A375 (cell line): ENCODE data around the gene MAMSTR. TPM values are rescaled to one million over a fixed set of nuclear protein-coding genes. Genes with fewer than 3 reads are reported as not detected.

ENCODE experiments used
- total RNA-seq: library from RNA; depleted of rRNA; stranded (reverse); fragments of >200 nt; shearing (Covaris generic); gene quantifications from 2 replicates; pipeline ENCODE4 v1.2.3, GENCODE V29; 2014; rRNA removed

Gene MAMSTR, protein sequence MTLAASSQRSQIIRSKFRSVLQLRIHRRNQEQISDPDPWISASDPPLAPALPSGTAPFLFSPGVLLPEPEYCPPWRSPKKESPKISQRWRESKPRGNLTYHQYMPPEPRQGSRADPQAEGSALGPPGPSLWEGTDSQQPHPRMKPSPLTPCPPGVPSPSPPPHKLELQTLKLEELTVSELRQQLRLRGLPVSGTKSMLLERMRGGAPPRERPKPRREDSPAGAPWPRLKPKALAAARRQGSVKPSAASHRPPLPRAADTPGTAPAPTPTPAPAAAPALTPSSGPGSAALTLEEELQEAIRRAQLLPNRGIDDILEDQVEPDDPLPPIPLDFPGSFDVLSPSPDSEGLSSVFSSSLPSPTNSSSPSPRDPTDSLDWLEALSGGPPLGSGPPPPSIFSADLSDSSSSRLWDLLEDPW
- total RNA-seq: 0.30 TPM in 1 of 2 replicates, not detected in the other

DNA sequence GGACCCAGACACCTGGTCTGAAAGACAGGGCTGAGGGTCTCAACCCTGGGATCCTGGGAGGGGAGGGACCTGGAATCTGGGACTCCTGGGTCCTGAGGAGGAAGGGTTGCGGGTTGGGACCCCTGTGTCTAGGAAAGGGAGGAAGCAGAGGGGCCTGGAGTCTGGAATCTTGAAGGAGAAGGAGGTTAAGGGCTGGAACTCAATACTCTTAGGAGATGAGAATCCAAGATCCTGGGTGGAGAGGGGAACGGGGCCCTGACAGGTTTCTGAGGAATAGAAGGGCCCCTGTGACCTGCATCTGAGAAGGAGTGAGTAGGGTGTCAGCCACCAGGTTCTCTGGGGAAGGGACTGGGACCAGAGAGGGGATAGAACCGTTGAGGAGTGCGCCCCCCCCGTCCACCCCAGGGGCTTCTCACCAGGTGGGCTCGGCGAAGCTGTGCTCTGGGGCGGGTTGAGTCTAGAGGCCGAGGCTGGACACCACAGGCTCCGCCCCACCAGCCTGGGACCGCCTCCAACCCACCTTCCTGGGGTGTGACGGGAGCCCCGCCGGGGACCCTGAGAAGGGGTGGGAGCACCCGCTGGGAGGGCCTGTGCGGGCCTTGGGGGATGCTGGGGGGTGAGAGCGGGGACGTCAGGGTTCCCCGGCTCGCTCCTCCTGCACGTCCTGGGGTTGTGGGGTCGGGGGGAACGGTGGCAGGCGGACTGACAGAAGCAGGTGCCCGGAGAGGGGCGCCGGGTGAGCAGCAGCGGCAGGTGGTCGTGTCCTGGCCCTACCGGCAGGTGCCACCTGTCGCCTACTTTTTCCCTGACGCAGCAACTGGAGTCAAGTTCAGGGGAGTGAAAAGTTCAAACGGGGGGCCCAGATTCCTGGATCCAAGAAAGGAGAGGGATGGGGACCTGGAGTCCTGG lies at the start of gene MAMSTR:
Gene MAMSTR, minus strand, starts transcription at position 463 of the 909 bp plus-strand sequence. CDS start 694 bp downstream, outside the sequence.

DNA sequence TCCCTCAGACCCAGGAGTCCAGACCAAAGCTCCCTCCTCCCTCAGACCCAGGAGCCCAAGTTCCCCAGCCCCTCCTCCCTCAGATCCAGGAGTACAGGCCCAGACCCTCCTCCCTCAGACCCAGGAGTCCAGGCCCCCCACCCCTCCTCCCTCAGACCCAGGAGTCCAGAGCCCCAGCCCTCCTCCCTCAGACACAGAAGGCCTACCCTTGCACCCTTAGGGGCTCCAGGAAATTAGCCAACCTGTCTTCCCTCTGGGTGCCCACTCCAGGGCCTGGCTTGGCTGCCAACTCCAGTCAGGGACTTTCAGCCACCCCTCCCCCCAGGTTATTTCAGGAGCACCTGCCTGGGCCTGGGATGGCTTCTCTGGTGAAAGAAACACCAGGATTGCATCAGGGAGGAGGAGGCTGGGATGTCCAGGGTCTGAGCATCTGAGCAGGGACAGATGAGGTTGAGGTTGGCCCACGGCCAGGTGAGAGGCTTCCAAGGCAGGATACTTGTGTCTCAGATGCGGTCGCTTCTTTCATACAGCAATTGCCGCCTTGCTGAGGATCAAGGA lies 35.6 kb upstream of the MAMSTR start, which contains the start of gene FGF21:
Gene FGF21, plus strand, starts transcription at position 441 of the 558 bp plus-strand sequence. CDS start 713 bp downstream, outside the sequence.

DNA sequence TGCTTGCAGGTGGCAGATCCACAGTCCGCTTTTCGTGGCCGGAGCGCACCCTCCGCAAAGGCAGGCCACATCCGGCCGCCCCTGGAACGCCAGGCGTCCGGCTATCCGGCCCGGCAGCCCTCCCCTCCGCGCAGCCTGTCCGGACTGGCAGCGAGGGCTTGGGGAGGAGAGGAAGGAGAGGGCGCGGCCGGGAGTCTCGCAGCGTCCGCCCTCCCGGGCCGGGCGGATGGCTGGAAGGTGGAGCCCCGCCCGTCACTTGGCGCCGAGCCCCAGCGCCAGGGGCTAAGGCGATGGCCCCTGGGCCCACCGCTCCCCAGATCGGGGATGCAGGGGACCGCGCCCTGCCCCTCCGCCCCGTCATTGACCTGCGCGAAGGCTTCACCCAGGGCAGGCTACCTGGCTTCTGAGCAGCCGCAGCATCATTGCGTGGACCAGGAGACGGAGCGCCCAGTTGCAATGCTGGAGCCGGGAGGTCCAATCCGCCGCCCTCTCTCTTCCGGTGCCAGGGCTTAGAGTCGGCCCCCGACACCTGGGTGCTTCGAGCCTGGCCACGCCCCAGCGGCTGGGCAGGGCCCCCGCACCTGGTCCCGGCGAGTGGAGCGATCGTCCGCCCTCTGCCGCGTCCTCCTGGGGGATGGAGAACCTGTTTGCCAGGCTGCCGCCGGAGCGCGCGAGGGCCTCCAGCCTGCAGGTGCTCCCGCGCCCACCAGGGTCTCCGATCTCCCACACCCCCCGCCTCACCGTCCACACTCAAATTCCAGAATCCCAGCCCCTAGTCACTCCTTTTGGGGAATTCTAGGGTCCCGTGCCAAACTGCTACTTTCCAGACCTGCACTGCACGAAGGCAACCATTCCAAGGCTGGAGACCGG lies 33.2 kb upstream of the MAMSTR start, which contains the start of gene FUT1:
Gene FUT1, minus strand, starts transcription at position 146 of the 870 bp plus-strand sequence. CDS start 1,360 bp downstream, outside the sequence.

DNA sequence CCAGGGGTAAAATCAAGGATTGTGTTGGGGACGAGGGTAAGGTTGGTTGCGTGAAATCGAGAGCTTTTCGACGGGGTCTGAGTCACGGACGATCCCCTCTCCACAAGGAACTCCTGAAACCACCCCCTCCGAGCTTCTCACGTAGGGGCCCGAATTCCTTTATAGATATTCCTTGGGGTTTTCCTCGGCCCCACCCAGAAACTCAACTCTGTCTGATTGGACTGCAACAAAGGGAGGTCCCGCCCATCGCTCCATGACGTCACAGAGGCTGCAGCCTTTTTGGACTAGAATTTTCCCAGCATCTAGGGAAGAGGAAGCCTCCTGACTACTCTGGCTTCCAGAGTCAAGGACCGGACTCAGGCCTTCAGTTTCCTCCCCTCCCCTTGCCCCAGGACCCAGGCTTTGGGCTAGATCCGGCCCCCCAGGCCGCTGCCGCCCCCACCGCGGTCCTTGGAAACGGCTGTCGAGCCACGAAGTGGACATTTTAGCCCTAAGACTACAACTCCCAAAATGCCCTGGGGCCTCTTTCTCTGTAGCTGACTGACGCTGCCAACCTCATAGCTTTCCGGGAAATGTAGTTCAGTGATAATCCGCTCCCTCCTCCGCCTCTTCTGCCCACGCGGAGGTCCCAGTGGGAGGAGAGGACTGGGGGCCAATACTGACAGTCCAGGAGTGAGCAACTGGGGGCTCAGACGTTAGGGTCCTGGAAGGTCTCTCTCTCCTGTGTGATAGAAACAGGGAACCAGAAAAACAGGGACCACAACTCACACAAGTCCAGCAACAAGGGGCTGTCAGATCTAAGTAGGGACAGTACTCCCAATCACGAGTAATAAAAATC lies 27.4 kb upstream of the MAMSTR start, which contains the start of gene IZUMO1:
Gene IZUMO1, minus strand, starts transcription at position 172 of the 838 bp plus-strand sequence. CDS start 1,050 bp downstream, outside the sequence.

DNA sequence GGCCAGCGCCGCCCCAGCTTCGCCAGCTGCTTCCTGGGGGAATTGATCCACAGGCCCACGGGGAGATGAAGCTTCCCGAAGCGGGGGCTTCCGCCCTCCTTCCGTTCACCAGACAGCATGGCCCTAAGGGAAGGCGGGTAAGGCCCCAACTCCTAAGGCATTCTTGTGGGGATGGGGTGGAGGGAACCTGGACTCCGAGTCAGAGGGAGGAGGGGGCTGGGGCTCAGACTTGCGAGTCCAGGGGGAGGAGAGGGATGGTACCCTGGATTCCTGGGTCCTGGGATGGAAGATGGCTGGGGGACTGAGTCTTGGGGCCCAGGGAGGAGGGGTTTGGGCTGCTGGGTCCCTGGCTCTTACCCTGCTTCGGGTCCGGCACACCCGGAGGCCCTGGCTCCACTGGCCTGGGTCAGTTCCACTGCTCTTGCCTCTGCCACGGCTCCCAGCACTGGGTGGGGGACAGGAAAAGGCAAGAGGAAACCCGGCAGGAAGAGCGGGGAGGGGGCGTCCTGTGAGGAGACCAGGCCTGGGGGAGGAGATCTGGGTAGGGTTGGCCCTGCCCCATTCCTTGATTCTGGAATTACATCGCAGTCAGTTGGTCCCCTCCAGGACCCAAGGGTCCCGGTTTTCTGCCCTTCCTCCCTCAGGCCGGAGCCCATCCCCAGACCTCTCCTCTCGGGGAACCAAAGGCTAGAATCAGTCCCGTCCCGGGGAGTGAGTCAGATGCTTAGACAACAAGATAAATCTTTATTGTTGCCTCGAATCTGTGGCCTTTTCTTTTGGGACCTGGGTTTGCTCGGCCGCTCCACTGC lies 20.8 kb upstream of the MAMSTR start, which contains the start of gene RASIP1:
Gene RASIP1, minus strand, starts transcription at position 447 of the 809 bp plus-strand sequence. Its CDS starts 328 bp downstream, at position 119.

DNA sequence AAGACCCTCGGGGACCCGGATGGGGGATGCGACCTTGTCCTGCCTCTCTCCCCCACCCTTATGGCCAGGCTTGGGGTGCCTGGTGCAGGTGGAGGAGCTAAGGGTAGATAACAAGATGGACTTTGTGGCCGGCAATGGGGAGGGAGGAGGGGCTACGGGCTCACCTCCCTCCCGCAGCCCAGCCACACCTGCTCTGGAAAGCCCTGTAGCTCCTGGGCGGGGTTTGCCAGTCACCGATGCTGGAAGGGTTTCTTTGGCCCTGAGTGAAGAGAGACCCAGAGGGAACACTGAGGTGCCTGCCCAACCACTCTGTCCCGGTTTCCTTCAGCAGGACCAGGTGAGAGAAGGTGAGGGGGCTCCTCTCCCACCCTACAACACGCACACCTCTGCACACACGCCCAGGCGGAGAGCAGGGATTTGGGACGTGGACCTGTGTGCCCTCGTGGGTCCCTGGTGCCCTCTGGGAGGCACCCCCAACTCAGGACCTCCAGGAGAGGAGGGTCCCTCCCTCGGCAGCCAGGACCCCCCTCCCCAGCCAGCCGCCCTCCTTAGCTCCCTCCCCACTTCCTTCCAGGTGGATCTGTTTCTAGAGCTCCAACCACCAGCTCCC lies 23.7 kb downstream of the MAMSTR start, which contains the start of gene FUT2:
Gene FUT2, plus strand, starts transcription at position 229 of the 610 bp plus-strand sequence. CDS start 6,986 bp downstream, outside the sequence.

DNA sequence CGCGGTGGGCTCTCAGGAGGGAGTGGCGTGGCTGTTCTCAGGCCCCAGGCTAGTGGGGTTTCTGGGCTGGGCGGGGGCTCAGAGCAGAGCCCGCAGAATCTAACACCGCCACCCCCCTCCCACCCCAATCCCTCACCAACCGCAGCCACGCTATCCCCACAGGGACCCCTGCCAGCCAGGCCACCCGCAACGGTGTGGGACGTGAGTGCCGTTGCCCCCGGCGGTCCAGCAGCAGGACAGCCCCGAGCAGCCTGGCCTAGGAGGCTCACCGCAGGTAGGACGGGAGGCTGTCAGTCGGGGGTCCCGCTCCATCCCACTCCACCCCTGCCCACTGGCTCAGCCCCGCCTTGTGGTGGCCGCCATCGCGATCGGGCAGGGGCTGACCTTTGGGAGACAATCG lies 46.5 kb downstream of the MAMSTR start, which contains the start of gene NTN5:
Gene NTN5, minus strand, starts transcription at position 24 of the 400 bp plus-strand sequence. CDS start 2,031 bp downstream, outside the sequence.

Other genes with a start within 250 kb of the MAMSTR start
- gene LMTK3, start 207.9 kb downstream of the MAMSTR start, total RNA-seq: 0.37 TPM in 1 of 2 replicates, not detected in the other
- not detected in 2 replicates for gene SULT2B1, start 167.6 kb downstream of the MAMSTR start, total RNA-seq
- not detected in 2 replicates for gene SPACA4, start 113.0 kb downstream of the MAMSTR start, total RNA-seq
- gene FAM83E, start 104.6 kb downstream of the MAMSTR start, total RNA-seq: 1.8 and 2.0 TPM in 2 replicates
- 2,777 and 2,986 TPM in 2 replicates for gene RPL18, start 100.5 kb downstream of the MAMSTR start, total RNA-seq
- 16.5 and 19.3 TPM in 2 replicates for gene SPHK2, start 100.2 kb downstream of the MAMSTR start, total RNA-seq
- gene DBP, start 82.3 kb downstream of the MAMSTR start, total RNA-seq: 18.2 and 19.2 TPM in 2 replicates
- gene CA11, start 73.5 kb downstream of the MAMSTR start, total RNA-seq: 2.6 and 2.8 TPM in 2 replicates
- gene NTN5, start 46.7 kb downstream of the MAMSTR start, total RNA-seq: 0.21 TPM in 1 of 2 replicates, not detected in the other
- gene FUT2, start 23.8 kb downstream of the MAMSTR start, total RNA-seq: not detected in 2 replicates
- gene RASIP1, start 20.9 kb upstream of the MAMSTR start, total RNA-seq: 0.08 TPM in 1 of 2 replicates, not detected in the other
- not detected in 2 replicates for gene IZUMO1, start 27.2 kb upstream of the MAMSTR start, total RNA-seq
- 1.9 and 3.2 TPM in 2 replicates for gene FUT1, start 32.9 kb upstream of the MAMSTR start, total RNA-seq
- 0.11 and 1.8 TPM in 2 replicates for gene FGF21, start 35.8 kb upstream of the MAMSTR start, total RNA-seq
- gene BCAT2, start 91.3 kb upstream of the MAMSTR start, total RNA-seq: 58.9 and 62.1 TPM in 2 replicates
- 0.45 TPM in 1 of 2 replicates, not detected in the other for gene HSD17B14, start 116.8 kb upstream of the MAMSTR start, total RNA-seq
- gene PLEKHA4, start 148.9 kb upstream of the MAMSTR start, total RNA-seq: 12.7 and 24.4 TPM in 2 replicates
- 186 and 188 TPM in 2 replicates for gene PPP1R15A, start 152.7 kb upstream of the MAMSTR start, total RNA-seq
- gene TULP2, start 179.0 kb upstream of the MAMSTR start, total RNA-seq: not detected in 2 replicates
- gene NUCB1, start 180.6 kb upstream of the MAMSTR start, total RNA-seq: 193 and 199 TPM in 2 replicates
- gene DHDH, start 214.0 kb upstream of the MAMSTR start, total RNA-seq: not detected in 2 replicates
- 72.4 and 87.3 TPM in 2 replicates for gene BAX, start 235.2 kb upstream of the MAMSTR start, total RNA-seq
- 1,177 and 1,345 TPM in 2 replicates for gene FTL, start 245.6 kb upstream of the MAMSTR start, total RNA-seq